PC-9 (cell line): Measurements from ENCODE around the gene NPTXR.

Experiments
- EZH2 ChIP-seq: fragments of 200-600 bp; sonication (generic); IDR thresholded peaks from 2 replicates; pipeline ENCODE4 v1.8.0; 2017; ENCODE audit warnings: antibody characterized with exemption, low read depth
- TF ChIP-seq, protein P1 (sequence below): fragments of 200-600 bp; sonication (generic); conservative IDR thresholded peaks from 2 replicates; pipeline ENCODE4 v1.6.1; 2017; ENCODE audit warnings: mixed run types, antibody characterized with exemption, mild to moderate bottlenecking, moderate library complexity

DNA sequence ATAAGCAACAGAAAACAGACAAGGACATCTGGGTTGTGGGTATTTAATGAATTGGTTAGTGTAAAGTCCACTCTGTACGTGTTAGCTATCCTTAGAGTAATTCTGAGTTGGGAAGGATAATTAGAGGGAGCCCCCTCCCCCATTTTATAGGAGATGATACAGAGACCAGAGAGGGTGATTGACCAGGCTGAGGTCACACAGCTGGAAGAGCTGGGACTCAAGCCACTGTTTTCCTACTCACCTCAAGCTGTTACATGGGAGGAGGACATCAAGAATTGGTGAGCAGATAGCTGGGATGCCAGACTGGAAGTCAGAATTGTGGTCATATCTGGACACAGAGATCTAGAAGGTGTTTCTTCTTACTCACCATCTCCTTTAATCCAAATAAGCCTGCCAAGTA, 8.7 kb upstream of the NPTXR start:
- TF ChIP-seq, protein P1, sequence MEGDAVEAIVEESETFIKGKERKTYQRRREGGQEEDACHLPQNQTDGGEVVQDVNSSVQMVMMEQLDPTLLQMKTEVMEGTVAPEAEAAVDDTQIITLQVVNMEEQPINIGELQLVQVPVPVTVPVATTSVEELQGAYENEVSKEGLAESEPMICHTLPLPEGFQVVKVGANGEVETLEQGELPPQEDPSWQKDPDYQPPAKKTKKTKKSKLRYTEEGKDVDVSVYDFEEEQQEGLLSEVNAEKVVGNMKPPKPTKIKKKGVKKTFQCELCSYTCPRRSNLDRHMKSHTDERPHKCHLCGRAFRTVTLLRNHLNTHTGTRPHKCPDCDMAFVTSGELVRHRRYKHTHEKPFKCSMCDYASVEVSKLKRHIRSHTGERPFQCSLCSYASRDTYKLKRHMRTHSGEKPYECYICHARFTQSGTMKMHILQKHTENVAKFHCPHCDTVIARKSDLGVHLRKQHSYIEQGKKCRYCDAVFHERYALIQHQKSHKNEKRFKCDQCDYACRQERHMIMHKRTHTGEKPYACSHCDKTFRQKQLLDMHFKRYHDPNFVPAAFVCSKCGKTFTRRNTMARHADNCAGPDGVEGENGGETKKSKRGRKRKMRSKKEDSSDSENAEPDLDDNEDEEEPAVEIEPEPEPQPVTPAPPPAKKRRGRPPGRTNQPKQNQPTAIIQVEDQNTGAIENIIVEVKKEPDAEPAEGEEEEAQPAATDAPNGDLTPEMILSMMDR, result no peak
- no peak for TF ChIP-seq EZH2
